Measurements from ENCODE around the gene ALK.

Gene ALK

DNA sequence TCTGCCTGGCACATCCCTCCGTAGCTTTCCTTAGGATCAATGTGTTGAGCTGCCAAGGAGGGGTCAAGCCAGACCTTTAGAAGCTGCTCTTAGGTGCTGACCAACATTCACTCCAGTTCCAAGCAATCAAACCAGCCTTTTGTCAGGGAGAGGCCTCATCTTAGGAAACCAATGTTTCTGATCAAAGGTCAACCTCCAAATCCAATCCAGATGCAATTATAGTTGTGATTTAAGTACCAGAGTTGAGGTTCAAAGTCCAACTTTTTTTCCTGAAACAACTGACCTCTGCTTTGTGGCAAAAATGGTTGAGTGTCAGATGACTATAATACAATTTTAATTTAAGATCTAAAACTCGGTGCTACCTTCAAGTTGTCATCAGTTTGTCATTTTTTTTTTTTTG lies 303.4 kb downstream of the ALK start:
- DNase-seq (ENCODE audit: low spot score) = no peak
- no peak for TF ChIP-seq CTCF (IDR thresholded peaks at IDR 0.05; ENCODE audit: extremely low read depth, missing control alignments)

GRCh38 chr2:29617351-29617750 lies 304.0 kb downstream of the ALK start:
- TF ChIP-seq CTCF (IDR thresholded peaks at IDR 0.05; ENCODE audit: extremely low read depth, missing control alignments) = no peak

DNA sequence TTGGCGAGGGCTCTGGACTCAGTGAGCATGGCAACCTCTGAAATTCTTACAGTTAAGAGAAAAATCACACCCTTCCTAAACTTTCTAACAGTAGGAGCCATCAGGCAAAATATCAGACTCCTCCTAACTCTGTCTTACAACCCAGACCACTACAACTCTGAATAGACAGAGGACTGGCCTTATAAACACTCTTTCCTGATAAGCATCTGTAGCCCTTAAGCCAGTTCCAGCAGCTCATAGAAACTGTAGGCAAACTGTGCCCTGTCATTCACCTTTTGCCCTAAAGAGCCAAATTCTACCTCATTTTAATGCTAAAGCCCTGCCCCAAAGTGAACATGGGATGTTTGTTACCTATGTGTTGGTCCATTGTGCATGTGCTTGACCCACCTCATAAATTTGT lies 304.8 kb downstream of the ALK start:
- DNase-seq (ENCODE audit: low spot score) = no peak
- TF ChIP-seq CTCF (IDR thresholded peaks at IDR 0.05; ENCODE audit: extremely low read depth, missing control alignments) = no peak

More at GRCh38 chr2:29617351-29617750, 304.0 kb downstream of the ALK start:
- DNase-seq (ENCODE audit: low spot score) = no peak

DNA sequence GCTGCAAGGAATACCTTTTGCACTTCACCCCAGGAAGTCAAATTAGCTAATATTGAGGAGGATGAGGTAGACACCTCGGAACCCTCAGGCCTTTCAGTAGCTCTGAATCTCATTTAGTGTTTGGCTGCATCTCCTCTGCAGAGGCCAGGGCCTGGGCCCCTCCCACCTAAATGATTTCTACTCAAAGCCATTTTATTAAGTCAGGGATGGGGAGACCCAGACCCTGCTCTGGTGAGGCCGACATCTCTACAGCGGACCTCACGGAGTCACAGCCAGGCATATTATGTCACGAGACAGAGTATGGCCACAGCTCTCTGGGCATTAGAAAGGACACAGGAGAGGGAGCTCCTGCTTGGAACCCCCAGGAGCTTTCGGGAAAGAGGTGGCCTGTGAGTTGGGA lies 305.5 kb downstream of the ALK start:
- TF ChIP-seq CTCF (IDR thresholded peaks at IDR 0.05; ENCODE audit: extremely low read depth, missing control alignments) = no peak
- no peak for DNase-seq (ENCODE audit: low spot score)

DNA sequence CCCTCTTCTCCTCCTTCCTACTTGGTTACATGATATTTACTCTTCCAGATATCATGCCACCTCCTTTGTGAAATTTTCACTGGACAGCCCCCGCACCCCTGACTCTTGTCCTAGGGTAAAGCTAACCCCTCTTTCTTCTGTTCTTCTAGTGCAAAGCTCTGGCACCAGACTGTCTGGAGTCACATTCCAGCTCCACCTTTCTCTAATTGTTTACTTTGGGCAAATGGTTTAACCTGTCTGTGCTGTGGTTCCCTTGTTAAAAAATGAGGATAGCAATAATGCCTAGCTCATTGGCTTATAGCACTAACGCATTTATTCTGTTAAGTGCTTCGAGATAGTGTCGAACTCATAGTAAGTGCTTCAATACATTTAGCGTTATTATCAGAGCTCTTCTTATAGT lies 306.2 kb downstream of the ALK start:
- TF ChIP-seq CTCF (IDR thresholded peaks at IDR 0.05; ENCODE audit: extremely low read depth, missing control alignments) = no peak
- DNase-seq (ENCODE audit: low spot score) = no peak

- TF ChIP-seq CTCF (IDR thresholded peaks at IDR 0.05; ENCODE audit: extremely low read depth, missing control alignments) = no peak
- DNase-seq (ENCODE audit: low spot score) = no peak
Measured at GRCh38 chr2:29614295-29614830, 307.0 kb downstream of the ALK start.

GRCh38 chr2:29613792-29614266 lies 307.6 kb downstream of the ALK start:
- no peak for TF ChIP-seq CTCF (IDR thresholded peaks at IDR 0.05; ENCODE audit: extremely low read depth, missing control alignments)

More at GRCh38 chr2:29613792-29614266, 307.6 kb downstream of the ALK start:
- no peak for DNase-seq (ENCODE audit: low spot score)

All from GM20000 (cell line).